HG02588 (cell line): Measurements from ENCODE around the gene MAML3.

Experiments
- ATAC-seq: cut with Tn5 transposase; IDR thresholded peaks from one replicate; pipeline ENCODE4 v1.9.1; 2021; ENCODE audit warnings: mild to moderate bottlenecking, moderate library complexity; ENCODE audit not compliant: unreplicated experiment

Gene MAML3

DNA sequence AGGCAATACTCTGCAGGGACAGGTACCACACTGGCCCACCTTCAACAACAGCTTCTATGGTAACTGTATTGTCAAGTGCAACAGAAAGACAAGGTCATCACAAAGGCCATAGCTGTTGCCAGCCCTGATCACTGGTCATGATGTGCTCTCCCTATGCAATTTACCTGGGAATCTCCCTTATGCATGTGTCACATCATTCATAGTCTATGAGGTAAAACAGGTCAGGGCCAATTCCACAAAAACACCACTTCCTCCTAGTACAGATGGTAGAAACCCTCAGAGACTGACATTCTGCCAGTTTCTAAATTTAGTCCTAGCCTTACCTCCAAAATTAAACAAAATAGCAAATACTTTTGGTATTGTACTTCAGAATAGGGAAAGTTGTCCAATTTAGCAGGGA, 355.5 kb downstream of the MAML3 start:
- no peak for ATAC-seq

DNA sequence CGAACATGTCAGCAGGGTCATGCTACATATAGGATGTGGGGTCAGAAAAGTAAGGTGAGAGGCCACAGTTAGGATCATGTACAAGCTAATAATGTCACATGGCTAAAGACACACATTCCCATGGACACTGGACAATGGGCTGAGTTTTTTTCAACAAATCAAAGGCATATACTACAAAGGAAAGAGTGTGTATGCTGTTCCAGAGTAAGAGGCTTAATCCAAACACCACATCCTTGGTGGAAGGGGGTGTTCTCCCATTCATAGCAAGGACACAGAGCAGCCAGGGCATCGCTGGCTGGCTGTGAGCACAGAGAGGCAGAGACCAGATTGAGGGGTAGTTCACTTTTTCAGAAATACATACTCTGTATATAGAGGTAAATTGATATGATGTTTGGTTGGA, 356.7 kb downstream of the MAML3 start:
- no peak for ATAC-seq

DNA sequence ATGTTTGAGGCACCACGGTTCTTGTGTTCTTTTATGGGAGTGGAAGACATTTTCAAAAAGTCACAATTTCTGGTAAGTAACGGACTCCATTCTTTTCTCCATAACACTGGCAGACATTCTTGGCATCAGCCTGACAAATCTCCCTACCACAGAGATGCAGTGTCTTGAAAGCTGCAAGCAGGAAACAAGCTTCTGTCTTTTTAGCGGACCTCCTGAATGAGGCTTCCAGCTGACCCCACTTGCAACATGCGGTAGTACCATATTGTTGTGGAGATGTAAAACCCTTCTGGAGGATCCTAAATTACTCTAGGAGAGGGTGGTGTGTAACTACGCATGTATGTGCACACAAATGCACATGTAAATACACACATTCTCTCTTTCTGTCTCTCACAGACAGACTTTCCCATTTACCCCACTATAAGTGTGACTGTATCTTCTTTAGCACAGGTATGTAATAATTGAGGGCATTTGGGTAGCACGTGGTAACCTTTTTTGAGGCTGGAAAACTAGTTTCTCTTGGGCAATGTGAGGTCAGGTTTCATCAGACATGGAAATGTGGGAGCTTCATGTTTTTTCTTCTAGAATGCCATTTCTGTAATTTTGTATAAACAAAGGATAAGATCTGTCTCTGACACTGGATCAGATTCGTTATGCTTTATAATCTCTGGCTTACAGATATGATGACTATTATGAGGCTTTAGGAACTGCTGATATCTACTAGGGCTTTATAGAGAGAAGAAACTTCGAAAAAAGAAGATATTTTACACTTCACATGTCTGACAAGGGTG, 358.3 kb downstream of the MAML3 start:
- ATAC-seq, result no peak

GRCh38 chr4:139794158-139794954, 359.6 kb downstream of the MAML3 start:
- no peak for ATAC-seq

GRCh38 chr4:139791681-139792080, 362.3 kb downstream of the MAML3 start:
- no peak for ATAC-seq

DNA sequence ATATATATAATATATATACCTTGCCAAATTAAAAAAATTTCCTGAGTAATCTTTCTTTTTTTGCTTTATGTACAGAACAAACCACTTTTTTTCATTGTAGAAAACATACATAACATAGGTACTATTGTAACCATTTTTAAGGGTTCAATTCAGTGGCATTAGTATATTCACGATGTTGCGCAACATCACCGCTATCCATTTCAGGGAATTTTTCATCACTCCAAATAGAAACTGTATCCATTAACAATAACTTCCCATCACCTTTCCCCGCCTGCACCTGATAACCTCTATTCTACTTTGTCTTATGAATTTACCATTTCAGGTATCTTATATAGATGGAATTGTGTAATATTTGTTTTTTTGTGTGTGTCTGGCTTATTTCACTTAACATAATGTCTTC, 363.7 kb downstream of the MAML3 start:
- no peak for ATAC-seq

DNA sequence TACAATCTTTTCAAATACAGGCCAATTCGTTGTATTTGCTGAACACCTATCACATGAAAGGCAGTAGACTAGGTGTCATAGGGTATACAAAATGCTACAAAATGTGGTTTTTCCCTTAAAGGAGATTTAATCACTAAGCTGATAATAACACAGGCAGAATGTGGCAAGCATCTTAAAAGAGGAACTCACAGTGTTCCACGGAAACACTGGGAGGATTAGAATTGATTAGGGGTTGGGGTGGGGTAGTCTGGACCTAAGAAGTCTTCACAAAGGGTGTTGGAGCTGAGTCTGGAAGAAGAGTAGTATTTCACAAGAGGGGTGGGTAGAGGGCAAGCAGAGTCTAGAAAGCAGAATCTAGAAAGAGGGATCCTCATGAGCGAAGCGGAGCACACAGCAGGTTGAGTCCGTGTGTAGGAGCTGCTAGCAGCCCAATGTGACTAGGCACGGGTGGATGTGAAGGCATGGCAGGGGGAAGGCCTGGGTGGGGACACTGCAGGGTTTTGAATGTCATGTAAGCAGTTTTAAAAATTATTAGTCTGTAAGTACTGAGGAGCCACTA, 364.8 kb downstream of the MAML3 start:
- ATAC-seq, result no peak

DNA sequence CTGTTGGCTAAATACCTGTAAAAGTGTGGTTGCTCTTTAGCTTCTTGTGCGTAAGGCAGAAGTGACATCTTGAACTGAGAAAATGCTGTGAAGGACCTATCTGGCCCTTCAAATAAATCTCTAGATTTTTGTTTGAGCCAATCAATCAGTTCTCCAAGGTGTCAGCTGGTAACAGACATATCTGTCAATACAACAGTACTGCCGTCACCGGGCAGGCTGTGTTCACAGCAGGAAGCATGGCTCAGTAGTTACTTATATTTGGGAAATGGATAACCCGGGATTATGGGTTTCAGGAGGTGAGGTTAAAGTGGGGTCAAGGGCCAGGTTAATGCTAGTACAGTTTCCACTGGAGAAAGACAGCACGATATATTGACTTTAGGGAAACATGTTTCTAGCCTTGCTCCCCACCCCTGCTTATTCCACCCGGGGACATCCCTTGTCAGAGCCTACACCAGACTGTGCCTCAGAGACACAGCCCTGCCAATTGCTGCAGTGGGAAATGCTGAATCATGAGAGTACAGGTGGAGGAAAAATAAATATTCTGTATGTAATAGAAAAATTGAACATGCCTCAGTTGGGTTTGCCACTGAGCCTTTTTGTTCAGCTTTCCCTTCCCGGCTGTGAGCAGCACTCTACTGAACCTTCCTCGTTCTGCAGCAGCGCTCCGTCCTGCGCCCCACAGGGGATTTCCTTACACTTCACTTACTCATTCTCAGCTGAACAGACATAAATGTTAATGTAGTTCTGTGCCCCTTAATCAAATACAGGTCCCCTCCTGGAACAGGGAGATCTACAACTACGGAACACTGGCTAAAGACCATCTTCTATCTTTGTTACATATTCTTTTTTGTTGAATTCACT, 367.3 kb downstream of the MAML3 start:
- no peak for ATAC-seq

- no peak for ATAC-seq
Measured at GRCh38 chr4:139785356-139785755, 368.6 kb downstream of the MAML3 start.

- ATAC-seq, result no peak
Measured at GRCh38 chr4:139783741-139784484, 370.1 kb downstream of the MAML3 start.

DNA sequence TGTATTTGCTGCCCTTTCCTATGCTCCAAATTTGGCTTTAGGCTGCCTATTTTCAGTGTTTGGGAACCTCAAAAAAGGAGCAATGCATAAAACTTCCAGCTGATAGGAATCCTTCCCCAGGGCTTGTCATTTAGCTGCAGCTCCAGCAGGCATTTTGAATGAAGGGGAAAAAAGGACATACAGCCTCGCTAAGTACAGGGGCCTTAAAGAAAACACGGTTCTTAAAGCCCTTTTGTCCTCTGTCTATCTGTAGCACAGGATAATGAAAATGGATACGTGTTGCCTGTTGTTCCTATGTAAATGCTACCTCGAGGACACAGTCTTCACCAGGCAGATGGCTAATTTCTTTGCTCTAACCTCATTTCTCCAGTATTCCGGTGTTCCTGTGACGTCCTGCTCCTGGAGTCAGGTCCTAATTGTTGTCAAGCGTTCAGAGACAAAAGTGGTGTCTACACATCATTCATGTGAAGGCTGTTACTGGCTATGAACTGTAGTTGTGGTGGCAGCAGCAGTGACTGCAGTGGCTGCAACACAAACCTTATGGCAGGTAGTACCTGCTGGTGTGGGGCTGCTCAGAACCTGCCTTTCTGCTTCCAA, 371.0 kb downstream of the MAML3 start:
- ATAC-seq, result no peak

DNA sequence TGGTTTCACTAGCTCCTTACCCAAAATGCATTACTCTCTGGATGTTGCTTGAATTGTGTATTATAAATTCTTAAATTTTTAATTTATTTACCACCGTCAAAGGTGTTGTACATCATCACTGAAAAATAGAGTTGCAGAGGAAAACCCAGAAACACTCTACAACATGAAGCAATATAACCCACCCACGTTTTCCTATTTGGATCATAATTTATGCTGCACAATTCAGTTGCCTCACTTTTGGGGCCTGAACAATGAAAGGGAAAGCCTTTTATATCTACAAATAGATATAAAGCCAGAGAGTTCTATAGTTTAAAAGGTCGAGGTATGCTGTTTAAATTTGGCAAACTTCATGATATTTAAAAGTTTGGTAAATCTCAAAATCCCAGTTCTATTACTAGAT, 372.9 kb downstream of the MAML3 start:
- ATAC-seq, result no peak

DNA sequence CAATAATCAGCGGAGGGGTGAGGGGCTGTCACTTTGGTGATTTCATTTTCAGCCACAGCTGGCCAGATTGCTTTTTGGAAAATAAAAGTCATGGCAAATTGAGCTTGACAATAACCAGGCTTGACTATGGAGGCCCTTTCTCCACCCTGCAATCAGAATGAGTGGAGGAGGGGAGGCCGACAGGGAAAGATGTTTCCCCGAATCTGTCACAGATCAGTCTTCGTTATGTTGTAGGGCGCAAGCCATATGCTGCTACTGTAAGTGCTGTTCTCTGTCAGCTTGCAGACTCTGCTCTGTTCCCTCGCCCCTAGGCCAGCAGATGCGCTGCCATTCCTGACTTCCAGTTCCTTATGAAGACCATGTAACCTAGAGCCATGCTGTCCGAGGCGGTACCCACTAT, 374.3 kb downstream of the MAML3 start:
- ATAC-seq, result no peak

DNA sequence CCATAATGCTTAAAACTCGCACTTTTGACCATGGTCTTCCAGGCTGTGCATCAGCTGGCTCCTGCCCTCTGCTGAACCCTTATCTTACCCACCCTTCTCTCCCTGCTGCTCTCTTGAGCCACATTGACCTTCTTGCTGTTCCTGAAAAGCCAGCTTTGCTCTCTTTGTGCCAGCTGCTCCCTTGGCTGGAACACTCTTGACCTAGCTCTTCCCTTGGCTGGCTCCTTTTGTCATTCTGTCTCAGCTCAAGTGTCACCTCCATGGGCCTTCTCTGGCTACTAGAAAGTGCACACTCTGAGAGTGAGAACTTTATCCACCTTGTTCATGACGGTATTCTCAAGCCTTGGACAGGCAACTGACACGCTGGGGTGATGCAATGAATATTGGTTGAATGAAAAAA, 376.2 kb downstream of the MAML3 start:
- no peak for ATAC-seq

- ATAC-seq, result no peak
Measured at GRCh38 chr4:139776235-139776634, 377.7 kb downstream of the MAML3 start.

GRCh38 chr4:139774759-139775487, 379.1 kb downstream of the MAML3 start:
- no peak for ATAC-seq

GRCh38 chr4:139773560-139774318, 380.2 kb downstream of the MAML3 start:
- ATAC-seq, result no peak

DNA sequence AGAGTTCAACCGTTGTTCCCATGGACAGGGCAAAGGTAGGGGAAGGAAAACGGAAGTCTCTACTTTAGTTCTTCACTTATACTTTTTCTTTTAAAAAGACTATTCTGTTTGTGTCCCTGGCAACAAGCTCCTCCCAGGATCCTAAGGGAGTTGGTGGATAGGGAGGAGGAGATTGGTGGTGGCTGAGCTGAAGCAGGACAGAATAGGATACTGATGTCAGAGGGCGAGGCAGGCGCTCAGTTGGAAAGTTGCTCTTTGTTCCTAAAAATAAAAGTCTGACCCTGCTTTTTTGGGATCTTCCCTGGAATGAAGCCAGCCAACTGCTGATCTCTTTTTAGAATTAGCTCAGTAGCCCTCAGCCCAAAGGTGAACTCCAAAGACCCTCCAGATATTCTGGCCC, 383.6 kb downstream of the MAML3 start:
- ATAC-seq, result no peak

GRCh38 chr4:139769364-139769763, 384.6 kb downstream of the MAML3 start:
- no peak for ATAC-seq
